Transverse colon (tissue), 4 donors: ENCODE measurements around the gene PRDX4. TPM values are rescaled to one million over a fixed set of nuclear protein-coding genes. Genes with fewer than 3 reads are reported as not detected.

Experiments used
- DNase-seq: peaks from one replicate; pipeline ENCODE4 v3.0.0-alpha.2; 2019
- H3K27ac ChIP-seq, 4 donors: fragments of 200-600 bp; sonication (generic); 2 replicates each; pipeline ENCODE4 v1.5.1; 2016 to 2018; ENCODE audit warnings: inconsistent platforms in 4 of 4
- H3K27me3 ChIP-seq: fragments of 200-600 bp; sonication (generic); 2 replicates; pipeline ENCODE4 v1.5.1; 2017; ENCODE audit warnings: inconsistent platforms
- H3K36me3 ChIP-seq, 4 donors: fragments of 200-600 bp; sonication (generic); 2 replicates each; pipeline ENCODE4 v1.5.1; 2017 to 2019; ENCODE audit warnings: inconsistent platforms in 4 of 4
- H3K4me1 ChIP-seq, 4 donors: fragments of 200-600 bp; sonication (generic); 2 replicates each; pipeline ENCODE4 v1.5.1; 2017 to 2020; ENCODE audit warnings: inconsistent platforms in 4 of 4
- H3K4me3 ChIP-seq, 4 donors: fragments of 200-600 bp; sonication (generic); 1 replicate in 1 of 4; 2 replicates in 3 of 4; pipeline versions ENCODE4 v1.5.1 to v1.6.1; 2017 to 2019; ENCODE audit warnings: inconsistent platforms in 4 of 4
- H3K9me3 ChIP-seq, 2 donors: fragments of 200-600 bp; sonication (generic); 2 replicates each; pipeline ENCODE4 v1.5.1; 2017 to 2019; ENCODE audit warnings: inconsistent platforms in 2 of 2
- CTCF ChIP-seq, 5 experiments: fragments of 200-600 bp in 3 of 5; fragments of 450-650 bp in 2 of 5; sonication (generic) in 3 of 5; IDR thresholded peaks; 1 replicate in 2 of 5; 2 replicates in 3 of 5; pipeline ENCODE4 v1.5.1; 2016 to 2017; ENCODE audit warnings: antibody characterized with exemption in 5 of 5, inconsistent platforms in 3 of 5, mild to moderate bottlenecking in 2 of 5, moderate library complexity in 1 of 5
- EP300 ChIP-seq: sonication (generic); formaldehyde crosslinking; IDR thresholded peaks from one replicate; pipeline ENCODE4 v1.6.1; 2017; ENCODE audit warnings: antibody characterized with exemption, low read depth
- POLR2A ChIP-seq: fragments of 450-650 bp; IDR thresholded peaks from one replicate; pipeline ENCODE4 v1.6.1; 2016; ENCODE audit warnings: antibody characterized with exemption, mild to moderate bottlenecking, moderate library complexity
- POLR2AphosphoS5 ChIP-seq, 3 donors: sonication (generic); formaldehyde crosslinking; IDR thresholded peaks; one replicate each; pipeline ENCODE4 v1.6.1; 2016; ENCODE audit warnings: antibody characterized with exemption in 3 of 3
- WGBS, 2 donors: methylation state at CpG; one replicate each; pipeline ENCODE4 v1.1.5; 2018; ENCODE audit warnings: low coverage in 1 of 2; 5-methylcytosine and 5-hydroxymethylcytosine counted together
- in situ Hi-C, 4 donors: fragments of 200-750 bp; cut with MboI; loops; one replicate each; pipeline versions ENCODE4 v1.15.0 to v1.15.1; 2017; ENCODE audit warnings: low sequenced_read_pairs in 3 of 4, low pct_ligation_motif_present in 1 of 4, low pct_unique_long_range_greater_than_20kb in 1 of 4
- intact Hi-C: fragments of 100-400 bp; cut with DNase I; formaldehyde crosslinking; loops from one replicate; pipeline ENCODE4 v1.15.1; 2023; ENCODE audit warnings: low total_unique reads
- total RNA-seq, 4 donors: library from RNA; depleted of rRNA; stranded (reverse); fragments of >200 nt; gene quantifications; one replicate each; pipeline ENCODE4 v1.1.0, GENCODE V29; 2016

PRDX4 gene
- total RNA-seq, 4 donors from 2014 or later, result 24.3 to 46.2 (median 34.9) TPM

GRCh38 chrX:23699636-23700194, 32.4 kb downstream of the PRDX4 start:
- Histone ChIP-seq H3K27me3 (no peaks in the 10 kb centered on the region), H3K4me1 (no peaks in the 10 kb centered on the region), H3K27ac (no peak overlapping the region), H3K9me3 (no peaks in the 10 kb centered on the region), H3K36me3 (no peaks in the 10 kb centered on the region), H3K4me3 (no peak overlapping the region)
- TF ChIP-seq POLR2AphosphoS5 (IDR thresholded peaks at IDR 0.05) (no peak), POLR2A (no peak), CTCF (IDR thresholded peaks at IDR 0.05) (no peak), EP300 (no peak)
- WGBS, 2 donors, result 68% methylated on average over 16 of the region's 16 CpGs; no CpG with 5 or more reads in 1 of the 2 donors
- in situ Hi-C loops, result loop anchor here (5.0 to 25.0 kb wide), 4 partner anchors 203 to 363 kb away; partner anchors contain the start of genes APOO (in 3 of the 4), CXorf58 (in 3 of the 4) and EIF2S3 (in 2 of the 4)
- DNase-seq, result no peak
- intact Hi-C loops, result loop anchor here (10.0 kb wide), 1 partner anchor 205 kb away; the partner anchor contains the start of genes APOO and CXorf58

GRCh38 chrX:23704673-23705206, 37.4 kb downstream of the PRDX4 start:
- 83 to 100% methylated on average over 1 to 5 of the region's 5 CpGs for WGBS, 2 donors
- intact Hi-C loops, result no loop called here
- Histone ChIP-seq H3K36me3 (no peaks in the 10 kb centered on the region), H3K4me3 (no peak overlapping the region), H3K27me3 (no peaks in the 10 kb centered on the region), H3K27ac (no peak overlapping the region), H3K9me3 (no peaks in the 10 kb centered on the region), H3K4me1 (no peaks in the 10 kb centered on the region)
- TF ChIP-seq CTCF (IDR thresholded peaks at IDR 0.05) (no peak), POLR2A (no peak), POLR2AphosphoS5 (IDR thresholded peaks at IDR 0.05) (no peak), EP300 (no peak)
- in situ Hi-C loops, result no loop called here
- no peak for DNase-seq

GRCh38 chrX:23705235-23705634, 37.9 kb downstream of the PRDX4 start:
- in situ Hi-C loops (no loop called here), intact Hi-C loops (no loop called here)
- H3K36me3 ChIP-seq, result no peaks in the 10 kb centered on the region
- no peaks in the 10 kb centered on the region for H3K4me1 ChIP-seq
- no peak for TF ChIP-seq CTCF (IDR thresholded peaks at IDR 0.05)
- TF ChIP-seq POLR2AphosphoS5 (IDR thresholded peaks at IDR 0.05), result no peak
- no peak for TF ChIP-seq POLR2A
- TF ChIP-seq EP300, result no peak
- no peak for DNase-seq
- no peak overlapping the region for H3K4me3 ChIP-seq
- 91% methylated on average over 5 of the region's 5 CpGs; no CpG with 5 or more reads in 1 of the 2 donors for WGBS, 2 donors
- no peak overlapping the region for H3K27ac ChIP-seq
- no peaks in the 10 kb centered on the region for H3K27me3 ChIP-seq
- H3K9me3 ChIP-seq, result no peaks in the 10 kb centered on the region

- Histone ChIP-seq H3K9me3 (no peaks in the 10 kb centered on the region), H3K4me1 (no peaks in the 10 kb centered on the region), H3K27me3 (no peaks in the 10 kb centered on the region), H3K4me3 (no peak overlapping the region), H3K36me3 (peaks cover 0 to 5% (median 0%) of the 10 kb centered on the region in 4 donors), H3K27ac (no peak overlapping the region)
- in situ Hi-C loops (no loop called here), intact Hi-C loops (no loop called here)
- TF ChIP-seq CTCF (IDR thresholded peaks at IDR 0.05) (no peak), EP300 (no peak), POLR2AphosphoS5 (IDR thresholded peaks at IDR 0.05) (no peak), POLR2A (no peak)
- DNase-seq, result no peak
- WGBS, 2 donors, result 74 to 95% methylated on average over 4 to 8 of the region's 8 CpGs
Measured at GRCh38 chrX:23720117-23720677, 52.9 kb downstream of the PRDX4 start.
